Motor neuron (in vitro differentiated cells): ENCODE measurements around the gene RDX. TPM values are rescaled to one million over a fixed set of nuclear protein-coding genes. Genes with fewer than 3 reads are reported as not detected.
A peak's percentile ranks its signal among the peaks of the same experiment; 100 is the strongest.
"Not testable (repeated sequence)": the region's sequence is repeated elsewhere in the genome, so short reads cannot be mapped to it uniquely, and the experiment has no call there.

Experiments used
- ATAC-seq, 8 experiments: fragments of 200-7000 bp; cut with Tn5 transposase; replicated peaks in 6 of 8; 2 replicates each; pipeline ENCODE4 v1.8.0; 2021; ENCODE audit warnings: mild to moderate bottlenecking in 8 of 8, moderate library complexity in 8 of 8
- H3K27ac ChIP-seq, 2 donors: fragments of 250-450 bp; sonication (Bioruptor Pico); 2 replicates each; pipeline ENCODE4 v1.9.0; 2021; ENCODE audit warnings: antibody characterized with exemption in 2 of 2, mild to moderate bottlenecking in 2 of 2, moderate library complexity in 1 of 2
- H3K4me1 ChIP-seq, 2 donors: fragments of 250-450 bp; sonication (Bioruptor Pico); replicated peaks in 1 of 2; 2 replicates each; pipeline ENCODE4 v1.6.1; 2021; ENCODE audit warnings: antibody characterized with exemption in 2 of 2, mild to moderate bottlenecking in 2 of 2, moderate library complexity in 1 of 2
- H3K4me3 ChIP-seq, 5 donors: fragments of 250-450 bp; sonication (Bioruptor Pico); 2 replicates each; pipeline ENCODE4 v1.9.0; 2021; ENCODE audit warnings: antibody characterized with exemption in 5 of 5, mild to moderate bottlenecking in 5 of 5, moderate library complexity in 4 of 5
- WGBS, 10 experiments: fragments of 450-650 bp; shearing (Covaris generic); methylation state at CpG; one replicate each; pipeline ENCODE4 v1.0.0; 2022; 5-methylcytosine and 5-hydroxymethylcytosine counted together
- in situ Hi-C, 9 experiments: fragments of 400-800 bp; cut with MboI; loops; one replicate each; pipeline ENCODE4 v1.15.0; 2021; ENCODE audit warnings: low sequenced_read_pairs in 9 of 9, low pct_unique_long_range_greater_than_20kb in 2 of 9; ENCODE audit not compliant: unreplicated experiment in 9 of 9
- total RNA-seq, 8 experiments: library from RNA; unstranded; fragments of 300-600 nt; gene quantifications; 2 replicates each; pipeline versions ENCODE4 v1.2.3 to v1.2.4, GENCODE V29; 2022

Gene RDX
- total RNA-seq, 8 experiments from 2014 or later, result 40.4 to 122 (median 52.9) TPM

DNA sequence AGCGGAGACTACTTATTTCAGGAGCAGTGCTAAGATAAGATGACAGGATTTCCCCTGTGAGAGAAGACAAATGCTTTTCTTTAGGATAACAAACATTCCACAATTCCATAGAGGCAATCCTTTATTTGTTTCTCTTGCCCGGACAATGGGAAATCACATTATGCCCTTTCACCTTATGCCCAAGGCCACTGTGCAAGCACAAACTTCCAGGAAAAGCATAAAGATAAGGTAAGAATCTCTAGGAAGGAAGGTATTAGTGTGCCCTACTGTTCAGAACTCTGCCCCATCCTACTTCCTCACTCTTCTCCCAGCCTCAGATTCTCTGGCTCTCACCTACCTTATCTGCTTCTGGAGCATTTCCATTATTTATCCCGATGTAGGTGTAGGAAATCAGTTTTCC lies 23.1 kb upstream of the RDX start:
- Histone ChIP-seq H3K4me1 (peaks cover 3 to 23% of the 10 kb centered on the region in 2 donors), H3K4me3 (no peak overlapping the region), H3K27ac (no peak overlapping the region)
- 29 to 100% (median 93%) methylated on average over 1 to 3 of the region's 3 CpGs; no CpG with 5 or more reads in 3 of the 10 experiments for WGBS, 10 experiments
- in situ Hi-C loops, result no loop called here
- ATAC-seq, result no peak

DNA sequence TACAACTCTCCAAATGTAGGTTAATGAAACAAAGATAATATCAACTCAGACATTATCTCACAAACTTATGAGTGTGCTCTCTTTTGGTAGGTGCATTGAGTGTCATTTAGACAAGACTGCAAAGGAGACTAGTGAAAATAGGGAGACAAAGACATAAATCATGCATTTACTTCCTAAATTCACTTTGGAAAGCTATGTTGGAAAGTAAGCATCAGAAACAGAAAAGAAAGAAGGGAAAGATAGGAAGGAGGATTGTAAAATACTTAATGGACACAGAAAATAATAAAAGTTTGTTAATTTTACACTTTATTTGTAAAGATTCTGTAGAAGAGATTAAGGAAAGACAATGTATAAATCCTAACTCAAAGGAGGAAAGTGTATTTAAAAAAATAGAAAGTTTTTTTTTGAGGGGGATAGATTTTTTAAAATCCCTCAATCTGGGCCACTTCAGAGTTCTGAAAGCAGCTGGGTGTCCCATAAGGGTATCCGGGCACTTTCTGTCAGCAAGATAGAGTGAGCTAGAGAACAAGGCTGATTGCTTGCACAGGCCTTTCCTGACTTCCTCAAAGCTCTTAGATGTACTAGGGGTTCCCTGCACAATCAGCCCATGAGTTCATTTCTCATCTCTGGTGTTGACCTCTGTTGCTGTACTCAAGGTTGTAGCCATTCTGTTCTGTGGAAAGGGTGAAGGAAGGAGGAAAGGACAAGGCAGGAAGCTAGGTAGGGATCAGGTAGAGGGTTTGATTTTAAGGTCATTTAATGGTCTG lies 22.4 kb upstream of the RDX start:
- WGBS, 10 experiments, result 50 to 100% (median 75%) methylated on average over 1 of the region's 1 CpG; no CpG with 5 or more reads in 1 of the 10 experiments
- peaks cover 3 to 23% of the 10 kb centered on the region in 2 donors for H3K4me1 ChIP-seq
- no peak overlapping the region for H3K4me3 ChIP-seq
- ATAC-seq, result no peak
- H3K27ac ChIP-seq, result no peak overlapping the region
- in situ Hi-C loops, result no loop called here

DNA sequence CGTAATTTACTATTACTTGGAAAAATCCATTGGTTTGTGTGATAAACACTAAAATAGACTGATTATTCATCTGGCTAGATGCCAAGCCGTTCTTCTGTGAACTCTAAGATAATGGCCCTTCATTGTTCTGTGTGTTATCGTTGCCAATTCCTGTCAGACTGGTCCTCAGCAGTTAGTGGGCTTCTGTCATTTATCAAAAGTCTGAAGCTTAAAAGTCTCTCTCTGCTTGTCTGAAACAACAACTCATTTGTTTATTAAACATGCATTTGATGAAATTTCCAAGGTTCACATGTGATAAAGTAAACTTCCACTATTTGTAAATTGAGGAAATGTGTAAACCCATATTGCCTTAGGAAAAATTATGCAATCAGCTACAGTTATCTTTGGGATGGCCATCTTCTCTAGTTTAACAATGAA lies 21.1 kb upstream of the RDX start:
- in situ Hi-C loops, result no loop called here
- 21 to 90% (median 42%) methylated on average over 2 to 3 of the region's 3 CpGs; no CpG with 5 or more reads in 2 of the 10 experiments for WGBS, 10 experiments
- H3K27ac ChIP-seq, result no peak overlapping the region

GRCh38 chr11:110314366-110315095 lies 18.1 kb upstream of the RDX start:
- WGBS, 10 experiments, result 0 to 100% (median 86%) methylated on average over 1 to 8 of the region's 9 CpGs; no CpG with 5 or more reads in 1 of the 10 experiments
- in situ Hi-C loops, result no loop called here
- no peak for ATAC-seq
- H3K27ac ChIP-seq, result no peak overlapping the region
- peaks cover 3 to 19% of the 10 kb centered on the region in 2 donors for H3K4me1 ChIP-seq
- no peak overlapping the region for H3K4me3 ChIP-seq

More for the DNA sequence above, 21.1 kb upstream of the RDX start:
- Histone ChIP-seq H3K4me1 (peaks cover 3 to 23% of the 10 kb centered on the region in 2 donors), H3K4me3 (no peak overlapping the region)
- peak in 4 of 8 experiments; percentile 53 to 69 (median 58) for ATAC-seq

GRCh38 chr11:110312670-110313069 lies 16.3 kb upstream of the RDX start:
- Histone ChIP-seq H3K27ac (no peak overlapping the region), H3K4me3 (no peak overlapping the region), H3K4me1 (peaks cover 0 to 2% of the 10 kb centered on the region in 2 donors)
- no peak for ATAC-seq
- in situ Hi-C loops, result no loop called here

DNA sequence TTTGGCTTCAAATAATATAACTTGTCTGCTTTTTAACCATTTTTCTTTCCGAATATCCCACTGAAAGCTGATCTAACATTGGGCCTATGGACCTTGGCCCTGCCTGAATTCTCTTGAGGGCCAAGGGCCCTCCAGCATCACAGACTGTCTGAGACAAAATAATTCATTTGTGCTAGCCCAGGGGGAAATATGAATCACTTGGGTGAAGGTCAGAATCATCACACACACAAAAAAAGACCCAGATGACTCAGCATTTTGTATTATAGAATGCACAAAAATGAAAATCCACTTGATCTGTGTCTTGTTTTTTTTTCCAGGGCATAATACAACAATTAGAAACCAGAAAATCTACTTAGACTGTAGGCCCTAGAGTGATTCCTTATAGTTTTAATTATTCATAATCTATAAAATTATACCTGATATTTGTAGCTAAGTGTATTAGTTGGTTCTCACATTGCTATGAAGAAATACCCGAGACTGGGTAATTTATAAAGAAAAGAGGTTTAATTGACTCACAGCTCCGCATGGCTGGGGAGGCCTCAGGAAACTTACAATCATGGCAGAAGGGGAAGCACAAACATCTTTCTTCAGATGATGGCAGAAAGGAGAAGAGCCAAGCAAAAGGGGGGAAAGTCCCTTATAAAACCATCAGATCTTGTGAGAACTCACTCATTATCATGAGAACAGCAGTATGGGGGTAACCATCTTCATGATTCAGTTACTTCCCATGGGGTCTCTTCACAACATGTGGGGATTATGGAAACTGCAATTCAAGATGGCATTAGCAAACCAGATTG lies 15.6 kb upstream of the RDX start:
- WGBS, 10 experiments, result 58 to 93% (median 88%) methylated on average over 1 to 3 of the region's 3 CpGs; no CpG with 5 or more reads in 1 of the 10 experiments
- ATAC-seq, result peak in 7 of 8 experiments; percentile 14 to 80 (median 65)
- in situ Hi-C loops, result no loop called here

DNA sequence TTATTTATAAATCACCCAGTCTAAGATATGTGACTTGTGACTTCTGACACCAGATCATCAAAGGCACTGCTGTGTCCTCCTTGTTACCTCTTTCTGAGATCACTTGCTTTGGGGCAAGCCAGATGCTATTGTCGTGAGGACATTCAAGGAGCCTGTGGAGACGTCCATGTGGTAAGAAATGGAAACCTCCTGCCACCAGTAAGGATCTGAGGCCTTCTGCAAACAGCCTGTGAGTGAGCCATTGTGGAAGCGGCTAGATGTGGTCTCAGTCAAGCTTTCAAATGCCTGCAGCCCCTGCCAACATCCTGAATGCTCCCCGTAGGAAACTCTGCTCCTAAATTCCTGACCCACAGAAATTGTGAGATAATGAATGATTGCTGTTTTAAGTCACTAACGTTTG lies 11.7 kb upstream of the RDX start:
- WGBS, 10 experiments, result 20 to 80% (median 50%) methylated on average over 1 to 4 of the region's 5 CpGs; no CpG with 5 or more reads in 1 of the 10 experiments
- Histone ChIP-seq H3K4me1 (no peaks in the 10 kb centered on the region), H3K4me3 (no peak overlapping the region), H3K27ac (no peak overlapping the region)
- no peak for ATAC-seq
- in situ Hi-C loops, result no loop called here

More for the DNA sequence above, 15.6 kb upstream of the RDX start:
- Histone ChIP-seq H3K27ac (no peak overlapping the region), H3K4me3 (no peak overlapping the region), H3K4me1 (no peaks in the 10 kb centered on the region)

DNA sequence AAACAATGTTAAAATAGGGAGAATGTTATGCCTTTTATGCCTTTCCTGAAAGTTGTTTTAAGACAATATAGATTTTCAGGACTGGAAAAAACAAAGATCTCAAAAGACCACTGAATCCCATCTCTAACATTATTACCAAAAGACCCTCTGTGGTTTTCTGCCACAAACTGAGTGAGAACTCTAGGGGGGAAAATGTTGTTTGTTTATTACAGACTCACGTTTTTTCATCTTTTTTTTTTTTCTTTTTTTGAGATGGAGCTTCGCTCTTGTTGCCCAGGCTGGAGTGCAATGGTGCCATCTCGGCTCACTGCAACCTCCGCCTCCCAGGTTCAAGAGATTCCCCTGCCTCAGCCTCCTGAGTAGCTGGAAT lies 9.6 kb upstream of the RDX start:
- H3K4me3 ChIP-seq, H3K4me1 ChIP-seq, ATAC-seq, in situ Hi-C loops, H3K27ac ChIP-seq: not testable (repeated sequence)
- WGBS, 10 experiments, result 0 to 100% (median 70%) methylated on average over 1 to 4 of the region's 4 CpGs; no CpG with 5 or more reads in 2 of the 10 experiments

DNA sequence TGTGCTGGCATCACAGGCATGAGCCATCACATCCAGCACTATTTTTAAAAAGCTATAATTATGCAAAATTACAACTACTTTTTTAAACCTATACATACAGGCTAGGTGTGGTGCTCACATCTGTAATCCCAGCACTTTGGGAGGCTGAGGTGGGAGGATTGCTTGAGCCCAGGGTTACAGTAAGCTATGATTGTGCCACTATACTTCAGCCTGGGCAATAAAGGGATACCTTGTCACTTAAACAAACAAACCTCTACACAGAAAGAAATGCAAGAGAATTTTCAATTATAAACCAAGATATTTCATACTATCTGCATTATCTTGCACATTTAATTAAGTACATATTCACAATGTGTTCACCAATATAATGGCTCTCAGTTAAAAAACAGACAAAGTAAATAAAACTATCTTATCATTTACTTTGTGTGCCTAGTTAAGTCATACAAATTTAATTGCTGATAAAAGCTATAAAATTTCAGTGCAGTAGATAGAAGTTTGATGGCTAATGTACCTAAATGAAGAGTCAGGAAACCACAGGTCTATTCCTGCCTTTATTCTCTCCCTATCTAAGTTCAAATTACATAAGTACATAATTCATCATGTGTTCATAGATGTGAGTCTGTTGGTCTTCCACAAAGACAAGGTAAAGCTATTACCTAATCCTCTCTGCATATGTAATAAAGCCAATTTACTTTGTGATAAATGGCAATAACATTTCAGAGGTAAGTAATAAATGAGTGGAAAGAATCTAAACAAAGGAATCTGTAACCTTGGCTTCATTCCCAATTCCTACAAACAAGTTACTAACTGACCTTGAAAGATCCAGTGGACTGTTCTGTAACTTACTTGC lies 9.0 kb upstream of the RDX start:
- peak in 2 of 8 experiments; percentile 22 to 23 for ATAC-seq
- H3K27ac ChIP-seq, result no peak overlapping the region
- in situ Hi-C loops, result no loop called here
- H3K4me3 ChIP-seq, result no peak overlapping the region
- no peaks in the 10 kb centered on the region for H3K4me1 ChIP-seq

- no peak overlapping the region for H3K4me3 ChIP-seq
- WGBS, 10 experiments, result 0 to 100% (median 93%) methylated on average over 1 to 4 of the region's 5 CpGs; no CpG with 5 or more reads in 2 of the 10 experiments
- no peak overlapping the region for H3K27ac ChIP-seq
- in situ Hi-C loops, result no loop called here
- ATAC-seq, result no peak
- H3K4me1 ChIP-seq, result no peaks in the 10 kb centered on the region
Observed at GRCh38 chr11:110303414-110303826, 7.0 kb upstream of the RDX start.

DNA sequence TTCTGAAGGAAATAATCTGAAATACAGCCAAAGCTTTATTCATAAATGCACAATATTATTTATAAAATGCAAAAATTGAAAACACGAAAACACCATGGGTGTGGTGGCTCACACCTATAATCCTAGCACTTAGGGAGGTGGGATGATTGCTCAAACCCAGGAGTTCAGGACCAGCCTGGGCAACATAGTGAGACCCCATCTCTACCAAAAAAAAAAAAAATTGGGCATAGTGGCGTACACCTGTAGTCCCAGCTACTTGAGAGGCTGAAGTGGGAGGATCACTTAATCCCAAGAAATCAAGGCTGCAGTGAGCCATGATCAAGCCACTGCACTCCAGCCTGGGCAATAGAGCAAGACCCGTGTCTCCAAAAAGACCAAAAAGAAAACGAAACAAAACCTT lies 5.2 kb upstream of the RDX start:
- 61 to 100% (median 90%) methylated on average over 1 to 4 of the region's 4 CpGs; no CpG with 5 or more reads in 3 of the 10 experiments for WGBS, 10 experiments
- in situ Hi-C loops, result no loop called here

DNA sequence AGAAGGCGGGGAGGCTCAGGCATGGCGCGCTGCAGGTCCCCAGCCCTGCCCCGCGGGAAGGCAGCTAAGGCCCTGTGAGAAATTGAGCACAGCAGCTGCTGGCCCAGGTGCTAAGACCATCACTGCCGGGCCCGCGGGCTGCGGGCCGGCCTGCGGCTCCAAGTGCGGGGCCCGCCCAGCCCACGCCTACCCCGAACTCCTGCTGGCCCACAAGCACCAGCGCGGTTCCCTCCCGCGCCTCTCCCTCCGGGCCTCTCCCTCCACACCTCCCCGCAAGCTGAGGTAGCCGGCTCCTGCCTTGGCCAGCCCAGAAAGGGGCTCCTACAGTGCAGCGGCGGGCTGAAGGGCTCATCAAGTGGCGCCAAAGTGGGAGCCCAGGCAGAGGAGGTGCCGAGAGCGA lies 4.6 kb upstream of the RDX start:
- WGBS, 10 experiments, result 89 to 100% (median 100%) methylated on average over 1 to 4 of the region's 27 CpGs; no CpG with 5 or more reads in 7 of the 10 experiments
- peaks cover 0 to 3% of the 10 kb centered on the region in 2 donors for H3K4me1 ChIP-seq
- ATAC-seq, result no peak
- in situ Hi-C loops, result no loop called here
- no peak overlapping the region for H3K27ac ChIP-seq
- no peak overlapping the region for H3K4me3 ChIP-seq

More for the DNA sequence above, 5.2 kb upstream of the RDX start:
- no peak for ATAC-seq
- Histone ChIP-seq H3K4me3 (no peak overlapping the region), H3K27ac (no peak overlapping the region), H3K4me1 (peaks cover 0 to 3% of the 10 kb centered on the region in 2 donors)
